ENCODE results near the gene BSPRY.

Gene BSPRY

GRCh38 chr9:113349445-113350094 lies at the start of gene BSPRY:
Gene BSPRY (plus strand): TSS chr9:113349541. CDS start chr9:113349580, 39 bp downstream.
- TF ChIP-seq TEAD4 (IDR thresholded peaks at IDR 0.05) (no peak), TAF1 (IDR thresholded peaks at IDR 0.05; ENCODE audit: low read depth) (peak; percentile 36; the same call in 1 of the 2 replicates), NFIC (IDR thresholded peaks at IDR 0.05) (no peak), EP300 (IDR thresholded peaks at IDR 0.05; ENCODE audit: borderline replicate concordance) (0 out of 2 replicates have a peak, but pooled peaks have one; percentile 13), CEBPB (IDR thresholded peaks at IDR 0.05) (no peak), ZBTB7A (IDR thresholded peaks at IDR 0.05; ENCODE audit: low read depth) (peak; percentile 65), TCF12 (IDR thresholded peaks at IDR 0.05; ENCODE audit: low read depth) (peak; percentile 38; the same call in 1 of the 2 replicates), YY1 (IDR thresholded peaks at IDR 0.05; ENCODE audit: low read depth) (peak; percentile 57; the same call in 1 of the 2 replicates)

- TF ChIP-seq YY1 (IDR thresholded peaks at IDR 0.05; ENCODE audit: low read depth) (no peak), FOXM1 (IDR thresholded peaks at IDR 0.05; ENCODE audit: borderline replicate concordance, low read depth) (no peak), ZBTB7A (IDR thresholded peaks at IDR 0.05; ENCODE audit: low read depth) (no peak), EP300 (IDR thresholded peaks at IDR 0.05; ENCODE audit: borderline replicate concordance) (no peak), TCF12 (IDR thresholded peaks at IDR 0.05; ENCODE audit: low read depth) (no peak), CREB1 (IDR thresholded peaks at IDR 0.05; ENCODE audit: low read depth) (no peak), TAF1 (IDR thresholded peaks at IDR 0.05; ENCODE audit: low read depth) (no peak), EGR1 (IDR thresholded peaks at IDR 0.05) (no peak), NFIC (IDR thresholded peaks at IDR 0.05) (no peak), RAD21 (IDR thresholded peaks at IDR 0.05; ENCODE audit: low read depth) (no peak), TEAD4 (IDR thresholded peaks at IDR 0.05) (no peak), CEBPB (IDR thresholded peaks at IDR 0.05) (no peak)
- TF ChIP-seq, protein P1, sequence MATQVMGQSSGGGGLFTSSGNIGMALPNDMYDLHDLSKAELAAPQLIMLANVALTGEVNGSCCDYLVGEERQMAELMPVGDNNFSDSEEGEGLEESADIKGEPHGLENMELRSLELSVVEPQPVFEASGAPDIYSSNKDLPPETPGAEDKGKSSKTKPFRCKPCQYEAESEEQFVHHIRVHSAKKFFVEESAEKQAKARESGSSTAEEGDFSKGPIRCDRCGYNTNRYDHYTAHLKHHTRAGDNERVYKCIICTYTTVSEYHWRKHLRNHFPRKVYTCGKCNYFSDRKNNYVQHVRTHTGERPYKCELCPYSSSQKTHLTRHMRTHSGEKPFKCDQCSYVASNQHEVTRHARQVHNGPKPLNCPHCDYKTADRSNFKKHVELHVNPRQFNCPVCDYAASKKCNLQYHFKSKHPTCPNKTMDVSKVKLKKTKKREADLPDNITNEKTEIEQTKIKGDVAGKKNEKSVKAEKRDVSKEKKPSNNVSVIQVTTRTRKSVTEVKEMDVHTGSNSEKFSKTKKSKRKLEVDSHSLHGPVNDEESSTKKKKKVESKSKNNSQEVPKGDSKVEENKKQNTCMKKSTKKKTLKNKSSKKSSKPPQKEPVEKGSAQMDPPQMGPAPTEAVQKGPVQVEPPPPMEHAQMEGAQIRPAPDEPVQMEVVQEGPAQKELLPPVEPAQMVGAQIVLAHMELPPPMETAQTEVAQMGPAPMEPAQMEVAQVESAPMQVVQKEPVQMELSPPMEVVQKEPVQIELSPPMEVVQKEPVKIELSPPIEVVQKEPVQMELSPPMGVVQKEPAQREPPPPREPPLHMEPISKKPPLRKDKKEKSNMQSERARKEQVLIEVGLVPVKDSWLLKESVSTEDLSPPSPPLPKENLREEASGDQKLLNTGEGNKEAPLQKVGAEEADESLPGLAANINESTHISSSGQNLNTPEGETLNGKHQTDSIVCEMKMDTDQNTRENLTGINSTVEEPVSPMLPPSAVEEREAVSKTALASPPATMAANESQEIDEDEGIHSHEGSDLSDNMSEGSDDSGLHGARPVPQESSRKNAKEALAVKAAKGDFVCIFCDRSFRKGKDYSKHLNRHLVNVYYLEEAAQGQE (IDR thresholded peaks at IDR 0.05; ENCODE audit: low read depth), result no peak
- TF ChIP-seq, protein P2, sequence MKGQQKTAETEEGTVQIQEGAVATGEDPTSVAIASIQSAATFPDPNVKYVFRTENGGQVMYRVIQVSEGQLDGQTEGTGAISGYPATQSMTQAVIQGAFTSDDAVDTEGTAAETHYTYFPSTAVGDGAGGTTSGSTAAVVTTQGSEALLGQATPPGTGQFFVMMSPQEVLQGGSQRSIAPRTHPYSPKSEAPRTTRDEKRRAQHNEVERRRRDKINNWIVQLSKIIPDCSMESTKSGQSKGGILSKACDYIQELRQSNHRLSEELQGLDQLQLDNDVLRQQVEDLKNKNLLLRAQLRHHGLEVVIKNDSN (IDR thresholded peaks at IDR 0.05), result no peak
- TF ChIP-seq, protein P3, sequence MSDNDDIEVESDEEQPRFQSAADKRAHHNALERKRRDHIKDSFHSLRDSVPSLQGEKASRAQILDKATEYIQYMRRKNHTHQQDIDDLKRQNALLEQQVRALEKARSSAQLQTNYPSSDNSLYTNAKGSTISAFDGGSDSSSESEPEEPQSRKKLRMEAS (IDR thresholded peaks at IDR 0.05), result no peak
Observed at GRCh38 chr9:113299800-113300292, 49.5 kb upstream of the BSPRY start.

- TF ChIP-seq, protein P1 (IDR thresholded peaks at IDR 0.05; ENCODE audit: low read depth), result no peak
- no peak for TF ChIP-seq EGR1 (IDR thresholded peaks at IDR 0.05)
- TF ChIP-seq NFIC (IDR thresholded peaks at IDR 0.05), result no peak
- TF ChIP-seq YY1 (IDR thresholded peaks at IDR 0.05; ENCODE audit: low read depth), result no peak
- TF ChIP-seq TEAD4 (IDR thresholded peaks at IDR 0.05), result no peak
- TF ChIP-seq EP300 (IDR thresholded peaks at IDR 0.05; ENCODE audit: borderline replicate concordance), result no peak
- no peak for TF ChIP-seq FOXM1 (IDR thresholded peaks at IDR 0.05; ENCODE audit: borderline replicate concordance, low read depth)
- TF ChIP-seq RAD21 (IDR thresholded peaks at IDR 0.05; ENCODE audit: low read depth), result no peak
- no peak for TF ChIP-seq CREB1 (IDR thresholded peaks at IDR 0.05; ENCODE audit: low read depth)
- no peak for TF ChIP-seq ZBTB7A (IDR thresholded peaks at IDR 0.05; ENCODE audit: low read depth)
- TF ChIP-seq, protein P3 (IDR thresholded peaks at IDR 0.05), result no peak
- no peak for TF ChIP-seq TCF12 (IDR thresholded peaks at IDR 0.05; ENCODE audit: low read depth)
- TF ChIP-seq, protein P2 (IDR thresholded peaks at IDR 0.05), result no peak
- TF ChIP-seq CEBPB (IDR thresholded peaks at IDR 0.05), result no peak
- no peak for TF ChIP-seq TAF1 (IDR thresholded peaks at IDR 0.05; ENCODE audit: low read depth)
Observed at GRCh38 chr9:113301548-113301947, 47.8 kb upstream of the BSPRY start.

DNA sequence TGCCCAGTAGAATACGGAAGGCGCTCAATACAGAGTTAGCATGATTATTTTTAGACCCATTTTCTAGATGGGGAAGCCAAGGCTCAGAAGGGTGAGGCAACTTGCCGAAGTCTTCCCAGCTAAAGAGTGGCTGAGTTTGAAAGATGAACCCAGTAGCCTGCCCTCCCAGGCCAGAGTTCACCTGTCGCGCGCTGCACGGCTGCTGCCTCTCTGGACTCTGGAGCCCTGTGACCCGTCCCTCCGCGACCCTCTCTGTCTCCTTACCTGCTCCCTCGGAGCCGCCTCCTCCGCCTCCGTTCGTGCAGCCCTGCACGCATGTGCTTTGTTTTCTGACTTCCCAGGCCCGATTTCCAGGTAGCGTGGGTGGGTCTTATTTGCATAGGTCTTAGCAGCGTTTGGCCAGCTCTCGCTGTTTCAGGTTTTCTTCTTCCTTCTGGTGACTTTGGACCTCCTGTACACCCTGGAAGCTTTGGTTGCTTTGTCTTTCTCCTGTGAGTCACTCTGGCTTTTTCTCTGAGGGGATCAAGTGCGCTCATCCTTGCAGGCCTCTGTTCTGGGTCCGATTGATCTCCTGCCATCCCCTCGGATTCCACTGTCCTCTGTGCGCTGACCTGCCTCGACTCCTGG lies 46.4 kb upstream of the BSPRY start, which contains the start of gene RNF183:
TSS of gene RNF183 (minus strand) at position 585 of the 627 bp plus-strand sequence. CDS start 5,192 bp downstream, outside the sequence.
- no peak for TF ChIP-seq CREB1 (IDR thresholded peaks at IDR 0.05; ENCODE audit: low read depth)

GRCh38 chr9:113306566-113306965 lies 42.8 kb upstream of the BSPRY start:
- TF ChIP-seq EGR1 (IDR thresholded peaks at IDR 0.05), result no peak
- no peak for TF ChIP-seq RAD21 (IDR thresholded peaks at IDR 0.05; ENCODE audit: low read depth)
- TF ChIP-seq, protein P2 (IDR thresholded peaks at IDR 0.05), result no peak
- TF ChIP-seq EP300 (IDR thresholded peaks at IDR 0.05; ENCODE audit: borderline replicate concordance), result no peak
- TF ChIP-seq TAF1 (IDR thresholded peaks at IDR 0.05; ENCODE audit: low read depth), result no peak
- TF ChIP-seq TCF12 (IDR thresholded peaks at IDR 0.05; ENCODE audit: low read depth), result no peak
